Upper lobe of left lung (tissue), 4 donors: ENCODE measurements around the gene RCOR2.

Experiments
- EP300 ChIP-seq, 4 donors: sonication (generic); formaldehyde crosslinking; IDR thresholded peaks; one replicate each; pipeline ENCODE4 v1.5.1; 2017; ENCODE audit warnings: antibody characterized with exemption in 4 of 4, control low read depth in 2 of 4
- POLR2A ChIP-seq, 4 donors: fragments of 450-650 bp; IDR thresholded peaks; one replicate each; pipeline ENCODE4 v1.5.1; 2016 to 2017; ENCODE audit warnings: antibody characterized with exemption in 4 of 4, mild to moderate bottlenecking in 2 of 4
- POLR2AphosphoS5 ChIP-seq, 2 donors: sonication (generic); formaldehyde crosslinking; IDR thresholded peaks; one replicate each; pipeline ENCODE4 v1.5.1; 2017; ENCODE audit warnings: antibody characterized with exemption in 2 of 2
- TF ChIP-seq, protein P1 (sequence below), 6 experiments: fragments of 450-650 bp in 4 of 6; fragments of 200-600 bp in 2 of 6; sonication (generic) in 2 of 6; IDR thresholded peaks; one replicate each; pipeline ENCODE4 v1.5.1; 2016 to 2019; ENCODE audit warnings: antibody characterized with exemption in 6 of 6

DNA sequence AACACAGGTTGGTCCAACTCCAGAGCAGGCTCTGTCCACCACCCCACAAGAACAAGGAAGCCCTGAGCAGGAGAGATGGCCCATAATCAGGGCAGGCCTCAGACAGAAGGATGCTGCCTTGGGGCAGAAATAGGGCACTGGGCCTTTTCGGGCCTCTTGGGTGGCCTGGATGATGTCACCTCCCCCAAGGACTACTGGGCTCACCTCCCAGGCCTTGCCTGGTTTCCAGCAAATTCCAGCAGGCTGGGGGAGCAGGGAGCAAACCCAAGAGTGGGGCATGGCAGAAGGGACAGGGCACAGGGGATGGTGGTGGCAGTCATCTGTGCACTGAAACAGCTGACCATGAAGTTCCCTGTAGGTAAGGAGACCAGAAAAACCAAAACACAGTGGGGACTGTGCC, 16.5 kb upstream of the RCOR2 start:
- TF ChIP-seq POLR2A (IDR thresholded peaks at IDR 0.05), result no peak
- TF ChIP-seq, protein P1, sequence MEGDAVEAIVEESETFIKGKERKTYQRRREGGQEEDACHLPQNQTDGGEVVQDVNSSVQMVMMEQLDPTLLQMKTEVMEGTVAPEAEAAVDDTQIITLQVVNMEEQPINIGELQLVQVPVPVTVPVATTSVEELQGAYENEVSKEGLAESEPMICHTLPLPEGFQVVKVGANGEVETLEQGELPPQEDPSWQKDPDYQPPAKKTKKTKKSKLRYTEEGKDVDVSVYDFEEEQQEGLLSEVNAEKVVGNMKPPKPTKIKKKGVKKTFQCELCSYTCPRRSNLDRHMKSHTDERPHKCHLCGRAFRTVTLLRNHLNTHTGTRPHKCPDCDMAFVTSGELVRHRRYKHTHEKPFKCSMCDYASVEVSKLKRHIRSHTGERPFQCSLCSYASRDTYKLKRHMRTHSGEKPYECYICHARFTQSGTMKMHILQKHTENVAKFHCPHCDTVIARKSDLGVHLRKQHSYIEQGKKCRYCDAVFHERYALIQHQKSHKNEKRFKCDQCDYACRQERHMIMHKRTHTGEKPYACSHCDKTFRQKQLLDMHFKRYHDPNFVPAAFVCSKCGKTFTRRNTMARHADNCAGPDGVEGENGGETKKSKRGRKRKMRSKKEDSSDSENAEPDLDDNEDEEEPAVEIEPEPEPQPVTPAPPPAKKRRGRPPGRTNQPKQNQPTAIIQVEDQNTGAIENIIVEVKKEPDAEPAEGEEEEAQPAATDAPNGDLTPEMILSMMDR (IDR thresholded peaks at IDR 0.05), result no peak
- TF ChIP-seq POLR2AphosphoS5 (IDR thresholded peaks at IDR 0.05), result no peak
- TF ChIP-seq EP300 (IDR thresholded peaks at IDR 0.05), result no peak
